HG03196 (cell line): ENCODE results near the gene ASB13.

Experiments
- ATAC-seq: cut with Tn5 transposase; IDR thresholded peaks from one replicate; pipeline ENCODE4 v1.9.1; 2021; ENCODE audit not compliant: unreplicated experiment

The ASB13 gene

DNA sequence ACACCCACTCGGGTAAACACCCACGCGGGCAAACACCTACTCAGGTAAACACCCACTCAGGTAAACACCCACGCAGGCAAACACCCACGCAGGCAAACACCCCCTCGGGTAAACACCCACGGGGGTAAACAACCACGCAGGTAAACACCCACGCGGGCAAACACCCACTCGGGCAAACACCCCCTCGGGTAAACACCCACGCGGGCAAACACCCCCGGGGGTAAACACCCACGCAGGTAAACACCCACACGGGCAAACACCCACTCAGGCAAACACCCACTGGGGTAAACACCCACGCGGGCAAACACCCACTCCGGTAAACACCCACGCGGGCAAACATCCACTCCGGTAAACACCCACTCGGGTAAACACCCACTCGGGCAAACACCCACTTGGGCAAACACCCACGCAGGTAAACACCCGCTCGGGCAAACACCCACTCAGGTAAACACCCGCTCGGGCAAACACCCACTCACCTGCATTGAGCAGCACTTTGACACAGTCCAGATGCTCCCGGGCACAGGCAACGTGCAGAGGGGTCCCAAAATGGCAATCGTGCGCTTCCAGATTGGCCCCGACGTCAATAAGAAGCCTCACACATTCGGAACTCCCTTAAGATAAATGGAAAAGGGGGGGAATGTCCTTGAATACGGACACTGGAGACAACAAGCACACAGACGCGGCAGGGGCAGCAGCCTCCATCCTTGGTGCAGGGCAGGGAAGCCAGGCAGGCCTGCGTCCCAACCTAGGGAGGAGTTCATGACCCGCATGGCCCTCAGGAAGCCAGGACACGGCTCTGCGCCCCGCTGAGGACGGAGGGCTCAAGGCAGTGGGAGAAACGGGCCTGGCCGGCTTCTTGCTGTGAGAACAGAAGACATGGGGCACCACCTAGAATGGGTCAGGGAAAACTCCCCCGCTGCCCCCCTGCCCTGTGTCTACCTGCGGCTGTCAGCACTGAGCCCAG, 17.6 kb downstream of the ASB13 start:
- no peak for ATAC-seq

DNA sequence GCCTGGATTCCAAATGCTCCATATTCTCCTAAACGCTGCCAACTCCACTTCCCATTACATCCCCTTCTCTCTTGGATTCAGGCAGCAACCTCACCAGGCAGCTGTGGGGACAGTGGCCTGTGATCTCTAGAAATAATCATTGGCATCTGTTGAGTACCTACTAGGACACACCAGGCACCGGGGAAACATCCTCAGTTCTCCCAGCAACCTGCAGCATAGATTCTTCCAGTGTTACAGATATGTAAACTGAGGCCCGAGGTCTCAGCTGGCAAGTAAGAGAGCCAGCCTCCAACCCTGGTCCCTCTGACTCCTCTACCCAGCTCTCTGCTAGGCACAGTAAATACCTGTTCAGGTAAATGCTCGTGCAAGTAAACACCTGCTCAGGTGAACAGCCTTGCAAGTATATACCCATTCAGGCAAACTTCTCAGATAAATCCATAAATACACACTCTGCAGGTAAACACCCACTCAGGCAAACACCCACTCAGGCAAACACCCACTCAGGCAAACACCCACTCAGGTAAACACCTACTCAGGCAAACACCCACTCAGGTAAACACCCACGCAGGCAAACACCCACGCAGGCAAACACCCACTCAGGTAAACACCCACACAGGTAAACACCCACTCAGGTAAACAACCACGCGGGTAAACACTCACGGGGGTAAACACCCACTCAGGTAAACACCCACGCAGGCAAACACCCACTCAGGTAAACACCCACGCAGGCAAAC, 18.7 kb downstream of the ASB13 start:
- ATAC-seq: no peak

DNA sequence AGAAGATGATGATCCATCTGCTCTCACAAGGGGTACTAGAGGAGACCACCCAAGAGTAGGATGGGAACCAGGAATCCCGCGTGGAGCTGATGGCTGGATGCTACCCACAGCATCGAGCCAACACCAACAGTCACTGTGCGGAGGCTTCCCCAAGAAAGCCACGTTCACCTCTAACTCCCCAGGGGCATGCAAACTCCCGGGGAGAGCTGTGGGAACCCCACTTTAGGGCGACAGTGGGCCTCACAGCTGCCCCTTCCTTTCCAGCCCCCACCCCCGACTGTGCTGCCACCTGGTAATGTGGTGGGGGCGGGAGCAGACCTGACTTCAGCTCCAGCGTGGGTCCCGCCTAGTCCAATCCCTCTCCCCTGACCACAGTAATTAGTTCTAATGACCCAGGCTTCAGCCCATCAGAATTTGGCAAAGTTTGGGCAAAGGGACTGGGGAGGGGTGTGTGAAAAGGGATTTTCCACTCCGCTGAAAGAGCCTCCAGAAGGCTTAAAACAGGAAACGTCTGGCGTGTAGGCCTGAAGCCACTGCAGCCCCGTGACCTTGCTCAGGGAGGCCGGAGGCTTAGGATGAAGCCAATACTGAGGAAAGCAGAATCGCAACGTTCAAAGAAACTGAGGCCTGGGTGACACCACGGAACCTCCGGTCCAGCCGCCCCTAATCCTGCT, 20.3 kb downstream of the ASB13 start:
- ATAC-seq: no peak

DNA sequence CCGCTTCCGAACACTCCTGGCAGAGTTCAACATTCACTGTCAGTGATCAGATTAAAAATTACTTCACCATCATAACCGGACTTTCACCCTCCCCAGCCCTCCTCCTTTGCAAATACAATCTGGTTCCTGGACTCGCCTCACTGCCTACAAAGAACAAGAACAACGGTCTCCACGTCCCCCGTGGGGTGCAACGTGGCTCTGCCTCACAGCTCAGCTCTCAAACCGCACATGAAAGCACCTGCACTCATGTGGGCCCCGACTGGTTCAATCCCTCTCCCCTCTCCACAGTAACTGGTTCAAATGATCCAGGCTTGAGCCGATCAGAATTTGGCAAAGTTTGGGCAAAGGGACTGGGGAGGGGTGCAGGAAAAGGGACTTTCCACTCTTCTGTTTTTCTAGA, 21.0 kb downstream of the ASB13 start:
- ATAC-seq: no peak

DNA sequence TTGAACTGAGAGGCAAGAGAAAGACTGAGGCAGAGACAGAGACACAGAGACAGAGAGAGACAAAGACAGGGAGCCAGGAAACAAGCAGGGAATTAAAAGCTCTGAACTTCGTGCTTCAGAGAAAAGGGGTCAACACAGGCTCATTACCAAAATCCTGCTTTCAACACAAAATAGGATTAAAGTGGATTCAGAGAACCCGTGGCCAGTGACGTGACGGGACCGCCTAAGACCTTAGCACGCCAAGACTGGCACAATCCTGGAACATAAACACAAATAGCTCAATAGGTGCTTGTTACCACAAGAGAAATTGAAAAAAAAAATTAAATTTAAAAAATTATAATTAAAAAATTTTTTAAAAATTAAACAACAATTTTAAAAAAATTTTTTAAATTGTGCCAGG, 21.5 kb downstream of the ASB13 start:
- no peak for ATAC-seq

DNA sequence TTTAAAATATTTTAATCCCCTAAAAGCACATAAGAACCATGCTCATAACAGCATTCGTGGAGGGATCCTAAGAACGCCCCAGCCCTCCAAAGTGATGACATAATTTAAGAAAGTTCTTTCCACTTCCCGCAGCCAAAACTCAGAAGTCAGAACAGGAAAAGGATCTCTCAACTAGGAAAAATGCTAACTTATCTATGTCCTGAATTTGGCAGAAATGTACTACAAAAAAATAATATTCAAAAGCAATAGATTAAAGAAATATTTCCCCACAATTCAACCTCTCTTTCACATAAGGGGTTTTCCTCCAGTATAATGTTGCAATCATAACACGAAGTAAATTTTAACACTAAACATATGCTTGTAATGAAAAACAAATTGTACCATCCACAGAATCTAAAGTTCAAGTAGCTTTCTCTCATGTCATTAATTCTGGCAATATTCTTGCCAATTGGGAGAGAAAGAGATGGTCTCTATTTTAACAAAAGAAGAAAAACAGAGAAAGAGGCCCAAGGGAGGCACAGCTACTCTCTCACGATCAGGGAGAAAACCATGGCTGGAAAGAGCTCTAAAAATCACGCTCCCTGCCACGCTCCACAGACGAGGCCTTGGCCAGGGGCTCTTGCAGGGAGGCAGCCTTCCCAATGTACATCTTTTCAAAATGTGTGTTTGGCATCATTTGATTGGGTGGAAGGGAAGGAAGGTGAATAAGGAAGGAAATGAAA, 22.9 kb downstream of the ASB13 start:
- no peak for ATAC-seq

DNA sequence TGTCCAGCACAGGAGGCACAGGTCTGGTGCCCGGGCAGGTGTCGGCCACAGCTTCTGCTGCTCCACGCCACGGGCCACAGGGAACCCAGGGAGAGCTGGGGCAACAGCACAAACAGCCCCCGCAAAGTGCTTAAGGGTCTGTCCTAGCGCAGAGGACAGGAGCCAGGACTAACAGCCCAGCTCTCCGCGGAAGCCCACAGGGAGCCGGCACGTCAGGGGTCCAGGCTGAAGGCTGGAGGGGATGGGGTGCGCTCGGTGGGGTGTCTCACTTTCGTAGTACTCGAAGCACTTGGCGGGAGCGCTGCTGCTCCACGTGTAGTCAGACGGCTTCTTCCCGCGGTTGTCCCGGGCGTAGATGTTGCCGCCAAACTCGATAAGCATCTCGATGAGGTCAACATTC, 24.9 kb downstream of the ASB13 start:
- ATAC-seq: no peak

DNA sequence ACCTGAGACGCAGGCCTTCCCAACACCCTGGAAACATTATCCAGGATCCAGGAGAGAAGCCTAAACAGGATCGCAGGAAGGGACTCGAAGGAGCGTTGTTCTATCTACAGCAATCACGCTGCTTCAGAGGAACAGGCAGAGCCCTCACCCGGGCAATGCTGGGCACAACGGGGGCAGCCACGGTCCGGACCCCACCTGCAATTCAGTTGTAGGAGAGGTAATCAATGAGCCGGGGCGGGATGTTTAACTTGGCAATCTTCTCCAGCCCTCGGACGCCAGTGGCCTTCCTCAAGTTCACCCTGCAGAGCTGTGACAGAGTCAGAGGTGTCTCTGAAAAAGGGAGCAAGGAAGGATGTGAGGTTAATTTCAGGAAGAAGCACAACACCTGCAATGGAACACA, 25.9 kb downstream of the ASB13 start:
- no peak for ATAC-seq

DNA sequence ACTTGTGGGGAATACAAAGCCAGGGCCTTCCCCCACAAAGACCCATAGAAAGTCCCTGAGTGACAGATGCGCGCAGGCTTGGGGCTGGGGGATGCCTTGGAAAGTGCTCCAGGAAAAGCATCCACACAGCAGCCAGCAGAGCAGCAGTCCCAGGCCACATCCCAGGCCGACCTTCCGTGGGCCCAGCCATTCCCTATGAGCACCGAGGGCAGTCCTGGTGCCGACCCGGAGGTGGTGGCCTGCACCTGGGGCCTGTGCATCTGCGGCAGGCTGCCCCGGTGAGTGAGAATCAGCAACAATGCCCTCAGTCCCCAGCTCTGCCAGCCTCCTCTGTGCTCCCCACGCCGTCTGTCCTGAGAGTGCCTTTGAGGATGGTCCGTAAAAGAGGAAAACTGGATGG, 26.4 kb downstream of the ASB13 start:
- ATAC-seq: no peak

DNA sequence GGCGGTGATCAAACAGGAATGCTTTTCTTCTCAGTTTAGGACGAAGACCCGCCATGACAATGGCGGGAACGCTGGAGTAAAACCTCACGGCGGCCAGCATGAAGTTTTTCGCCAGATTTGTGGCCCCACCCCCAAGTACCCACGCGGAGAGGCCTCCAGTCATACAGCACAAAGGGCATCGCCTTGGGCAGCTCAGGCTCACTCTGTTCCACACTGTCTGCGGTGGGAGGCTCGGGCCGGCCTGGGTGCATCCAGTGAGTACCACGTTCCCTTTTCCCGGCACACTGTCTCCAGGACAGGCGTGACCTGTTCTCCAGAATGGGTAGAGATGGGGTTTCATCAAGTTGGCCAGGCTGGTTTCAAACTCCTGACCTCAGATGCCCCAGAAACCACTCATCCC, 27.3 kb downstream of the ASB13 start:
- no peak for ATAC-seq

DNA sequence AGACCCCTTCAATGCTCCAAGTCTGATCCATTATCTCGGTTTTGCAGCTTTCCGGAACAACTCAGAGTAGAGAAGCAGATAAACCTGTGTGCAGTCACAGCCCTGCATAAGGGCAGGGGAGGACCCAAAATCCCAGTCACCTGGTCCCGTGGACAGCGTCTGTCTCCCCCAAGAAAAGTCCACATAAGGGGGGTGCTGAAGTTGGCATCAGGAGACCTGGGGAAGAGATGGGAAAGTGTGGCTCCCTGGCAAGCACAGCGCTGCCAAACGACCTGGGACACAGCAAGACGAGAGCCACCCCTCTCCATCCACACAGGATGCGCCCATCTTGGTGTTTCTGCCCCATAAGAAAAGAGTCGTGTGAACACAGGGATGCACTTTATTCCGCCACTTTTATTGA, 27.9 kb downstream of the ASB13 start:
- ATAC-seq: no peak

DNA sequence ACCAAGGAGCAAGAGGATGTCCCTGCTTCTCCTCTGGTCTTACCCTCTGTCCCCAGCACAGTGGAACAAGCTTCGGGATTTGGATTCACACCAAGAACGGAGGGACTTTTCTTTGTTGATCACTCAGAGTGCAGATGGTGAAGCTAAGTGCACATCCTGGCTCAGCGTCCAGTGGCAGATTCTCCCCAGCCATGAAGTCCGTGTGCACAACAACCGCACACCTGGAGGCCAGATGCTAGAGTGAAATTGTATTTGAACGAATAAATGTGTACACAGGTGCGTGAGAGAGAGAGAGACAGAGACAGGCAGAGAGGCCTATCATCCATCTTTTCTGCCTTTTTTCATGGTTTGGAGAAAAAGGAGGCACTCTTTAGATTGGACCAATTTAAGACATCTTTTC, 31.5 kb downstream of the ASB13 start:
- ATAC-seq: no peak

DNA sequence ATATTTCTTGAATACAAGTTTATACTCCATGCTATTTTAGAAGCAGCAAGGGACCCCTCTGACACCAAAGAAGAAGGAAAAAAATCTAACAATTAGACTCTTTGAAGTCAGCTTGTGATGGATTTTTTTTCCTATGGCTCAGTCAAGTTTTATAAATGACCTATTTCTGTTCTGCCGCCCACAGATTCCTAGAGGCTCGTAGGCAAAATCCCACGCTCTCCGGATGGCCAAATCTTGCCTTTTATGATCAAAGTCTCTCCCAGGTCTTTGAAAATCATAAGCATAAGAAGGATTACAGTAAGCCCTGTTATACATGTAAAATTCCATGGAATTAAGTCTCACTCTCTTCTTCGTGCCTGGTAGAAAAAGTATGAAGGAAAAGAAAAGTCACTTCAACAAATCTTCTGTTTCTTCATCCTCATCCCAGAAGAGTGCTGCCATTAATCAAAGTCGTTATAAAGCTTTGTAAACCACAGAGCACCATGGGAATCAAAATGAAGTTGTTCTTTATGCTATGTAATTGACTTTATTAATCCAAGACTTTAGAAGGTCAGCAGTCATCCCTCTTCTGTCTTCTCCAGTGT, 33.1 kb downstream of the ASB13 start:
- ATAC-seq: no peak

DNA sequence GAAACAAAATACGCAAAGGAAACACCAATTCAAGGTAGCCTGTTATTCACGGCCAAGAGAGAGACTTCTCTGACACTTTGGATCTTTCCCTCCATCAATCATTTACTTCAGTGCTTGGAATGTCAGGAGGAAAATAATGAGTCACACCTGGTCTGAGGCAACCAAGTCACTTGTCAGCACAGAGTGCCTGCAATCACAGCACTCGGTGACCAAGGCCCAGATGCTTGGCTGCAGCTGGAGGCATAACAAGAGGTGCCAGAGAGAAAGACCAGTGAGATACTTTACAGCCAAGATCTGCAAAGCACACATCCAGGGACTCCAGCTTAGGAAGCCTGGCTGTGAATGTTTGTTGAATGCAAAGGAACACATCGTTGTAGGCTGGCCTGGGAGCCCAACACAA, 33.9 kb downstream of the ASB13 start:
- no peak for ATAC-seq

DNA sequence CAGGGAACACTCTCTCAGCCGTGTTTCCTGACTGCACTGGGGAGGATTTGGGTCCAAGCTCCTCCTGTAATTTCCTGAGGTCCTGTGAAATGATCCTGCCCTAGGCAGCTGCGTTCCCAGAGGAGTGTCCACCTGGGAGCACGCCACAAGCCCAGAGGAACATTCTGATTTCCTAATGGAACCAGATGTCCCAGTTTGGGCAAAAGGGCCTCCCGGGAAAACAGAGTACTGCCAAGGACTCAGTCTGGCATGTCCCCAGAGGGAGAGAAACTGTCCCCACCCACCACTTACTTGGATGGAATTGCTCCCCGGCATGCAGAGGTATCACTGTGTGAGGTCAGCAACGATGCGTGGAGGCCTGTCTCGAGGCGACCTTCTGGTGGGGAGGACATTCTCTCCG, 34.5 kb downstream of the ASB13 start:
- no peak for ATAC-seq

DNA sequence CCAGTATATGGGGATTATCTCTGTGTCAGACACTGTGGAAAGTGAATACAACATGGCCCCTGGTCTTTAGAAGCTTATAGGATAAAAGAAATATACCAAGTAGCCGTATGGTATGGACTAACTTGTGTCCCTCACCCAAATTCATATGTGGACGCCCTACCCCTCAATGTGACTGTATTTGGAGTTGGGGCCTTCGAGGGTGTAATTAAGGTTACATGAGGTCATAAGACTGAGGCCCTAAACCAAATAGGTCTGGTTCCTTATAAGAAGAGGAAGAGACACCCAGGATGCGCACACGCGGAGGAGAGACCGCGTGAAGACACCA, 36.3 kb downstream of the ASB13 start:
- ATAC-seq: no peak

DNA sequence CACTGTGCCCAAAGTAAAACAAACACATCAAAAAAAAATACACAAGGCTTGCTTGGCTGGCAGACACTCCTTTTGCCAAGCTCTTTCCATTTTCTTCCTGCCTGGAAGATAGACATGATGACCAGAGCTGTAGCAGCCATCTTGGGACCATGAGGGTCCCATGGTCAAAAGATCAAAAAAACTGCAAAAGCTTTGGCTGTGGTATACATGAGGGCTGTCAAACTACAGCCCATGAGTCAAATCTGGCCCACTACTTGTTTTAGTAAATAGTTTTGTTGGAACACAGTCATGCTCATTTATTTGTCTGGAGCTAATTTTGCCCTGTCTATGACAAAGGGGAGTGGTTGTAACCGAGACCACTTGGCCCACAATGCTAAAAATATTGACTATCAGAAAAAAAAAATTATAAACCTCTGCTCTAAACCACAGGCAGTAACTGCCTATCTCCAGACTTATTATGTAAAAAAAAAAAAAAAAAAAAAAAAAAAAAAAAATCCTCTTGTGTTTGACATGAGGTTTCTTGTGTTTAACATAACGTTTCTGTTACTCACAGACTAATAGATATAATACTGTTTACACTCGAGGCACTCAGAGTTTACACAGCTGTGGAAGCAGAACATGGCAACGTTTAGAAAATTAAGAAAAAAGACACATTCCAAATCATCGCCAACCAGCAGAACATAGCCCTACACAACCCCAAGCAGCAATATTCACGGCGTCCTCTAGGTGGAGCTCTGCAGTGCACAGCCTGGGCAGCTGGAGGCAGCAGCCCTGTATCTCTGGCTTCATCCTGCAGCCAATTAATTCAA, 36.9 kb downstream of the ASB13 start:
- ATAC-seq: no peak

DNA sequence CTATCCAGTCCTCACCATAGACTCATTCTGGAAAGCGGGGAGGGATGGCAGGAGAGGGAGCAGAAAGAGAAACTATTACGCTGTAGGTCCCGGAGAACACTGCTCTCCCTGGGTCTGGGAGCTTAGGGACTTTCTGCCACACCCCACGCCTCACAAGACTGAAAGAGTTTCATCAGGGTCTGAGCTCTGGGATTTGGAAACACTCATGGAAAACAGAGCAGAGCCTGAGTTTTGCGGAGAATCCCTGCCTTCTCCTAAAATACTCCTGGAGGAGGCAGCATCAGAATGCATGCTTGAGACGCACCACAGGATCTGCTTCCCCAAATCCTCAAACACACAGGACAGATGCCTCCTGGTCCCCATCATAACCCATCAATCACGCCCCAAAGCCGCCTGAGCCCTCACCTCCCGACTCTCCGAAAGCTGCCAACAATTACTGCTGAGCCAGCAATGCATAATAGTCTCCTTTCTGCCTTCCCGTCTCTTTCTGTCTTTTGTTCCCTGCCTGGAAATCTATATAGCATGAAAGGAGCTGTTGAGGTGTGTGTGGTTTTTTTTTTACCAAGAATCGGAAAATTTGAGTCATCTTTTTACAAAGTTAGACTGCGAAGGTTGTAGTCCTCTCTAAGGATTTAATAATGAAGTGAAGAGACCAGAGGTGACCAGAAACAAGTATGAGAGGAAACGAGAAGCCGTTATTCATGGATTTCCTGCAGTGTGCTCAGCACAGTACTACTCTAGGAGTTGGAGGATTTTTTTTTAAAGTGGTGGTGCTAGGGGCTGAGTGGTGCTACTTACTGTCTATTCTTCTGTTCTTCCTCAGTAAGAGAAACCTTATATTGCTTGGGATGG, 37.7 kb downstream of the ASB13 start:
- no peak for ATAC-seq

DNA sequence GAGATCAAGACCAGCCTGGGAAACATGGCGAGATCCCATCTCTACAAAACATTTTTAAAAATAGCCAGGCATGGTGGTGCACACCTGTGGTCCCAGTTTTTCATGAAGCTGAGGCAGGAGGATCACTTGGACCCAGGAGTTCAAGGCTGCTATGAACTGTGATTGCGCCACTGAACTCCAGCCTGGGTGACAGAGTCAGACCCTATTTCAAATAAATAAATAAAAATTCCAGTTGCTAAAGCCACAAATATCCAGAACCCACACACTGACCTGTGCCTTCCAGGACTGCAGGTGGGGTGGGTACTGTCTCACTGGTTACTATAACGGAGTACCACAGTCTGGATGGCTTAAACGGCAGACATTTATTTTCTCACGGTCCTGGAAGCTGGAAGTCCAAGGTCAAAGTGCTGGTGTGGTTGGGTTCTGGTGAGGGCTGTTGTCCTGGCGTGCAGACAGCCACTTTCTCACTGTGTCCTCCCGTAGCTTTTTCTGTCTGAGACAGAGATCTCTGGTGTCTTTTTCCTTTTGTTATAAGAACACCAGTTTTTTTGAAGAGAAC, 38.8 kb downstream of the ASB13 start:
- ATAC-seq: no peak
